BLaER1 treated with 17β-estradiol and CSF1 and Interleukin-3, amounts not matched to agents 10 nM and 100 nM (cell line): Measurements from ENCODE around the gene STEAP3.

ENCODE experiments used
- H3K27ac ChIP-seq, 11 experiments: shearing (Covaris generic); formaldehyde crosslinking; 2 replicates each; pipeline ENCODE4 v1.8.1; 2022
- H3K27me3 ChIP-seq, 11 experiments: shearing (Covaris generic); formaldehyde crosslinking; 2 replicates each; pipeline ENCODE4 v1.8.1; 2022
- H3K36me3 ChIP-seq, 11 experiments: shearing (Covaris generic); formaldehyde crosslinking; 2 replicates each; pipeline ENCODE4 v1.8.1; 2022
- H3K4me1 ChIP-seq, 10 experiments: shearing (Covaris generic); formaldehyde crosslinking; 2 replicates each; pipeline ENCODE4 v1.8.1; 2022
- H3K4me2 ChIP-seq, 11 experiments: shearing (Covaris generic); formaldehyde crosslinking; 2 replicates each; pipeline ENCODE4 v1.8.1; 2022
- H3K4me3 ChIP-seq, 10 experiments: shearing (Covaris generic); formaldehyde crosslinking; 2 replicates each; pipeline ENCODE4 v1.8.1; 2022
- H3K9ac ChIP-seq, 11 experiments: shearing (Covaris generic); formaldehyde crosslinking; 2 replicates each; pipeline ENCODE4 v1.8.1; 2022
- H3K9me3 ChIP-seq, 11 experiments: shearing (Covaris generic); formaldehyde crosslinking; replicated peaks in 1 of 11; 2 replicates each; pipeline ENCODE4 v1.8.1; 2022
- H4K20me1 ChIP-seq, 11 experiments: shearing (Covaris generic); formaldehyde crosslinking; 2 replicates each; pipeline ENCODE4 v1.8.1; 2022
- Cebpa-rat ChIP-seq, 11 experiments: shearing (Covaris generic); IDR thresholded peaks; 2 replicates each; pipeline ENCODE4 v1.8.1; 2022

The STEAP3 gene

GRCh38 chr2:119208791-119209203, 14.8 kb upstream of the STEAP3 start:
- Histone ChIP-seq H3K4me1 (peaks cover 0 to 3% (median 0%) of the 10 kb centered on the region in 10 experiments; a peak in 2 of 20 replicates), H4K20me1 (0 out of 22 replicates have a peak, but pooled peaks cover 0 to 4% (median 0%) of the 10 kb centered on the region in 11 experiments), H3K27ac (no peak overlapping the region), H3K4me3 (no peak overlapping the region), H3K36me3 (no peaks in the 10 kb centered on the region), H3K4me2 (no peak overlapping the region), H3K27me3 (no peaks in the 10 kb centered on the region), H3K9me3 (no peaks in the 10 kb centered on the region), H3K9ac (no peak overlapping the region)
- no peak for TF ChIP-seq Cebpa-rat (IDR thresholded peaks at IDR 0.05)

DNA sequence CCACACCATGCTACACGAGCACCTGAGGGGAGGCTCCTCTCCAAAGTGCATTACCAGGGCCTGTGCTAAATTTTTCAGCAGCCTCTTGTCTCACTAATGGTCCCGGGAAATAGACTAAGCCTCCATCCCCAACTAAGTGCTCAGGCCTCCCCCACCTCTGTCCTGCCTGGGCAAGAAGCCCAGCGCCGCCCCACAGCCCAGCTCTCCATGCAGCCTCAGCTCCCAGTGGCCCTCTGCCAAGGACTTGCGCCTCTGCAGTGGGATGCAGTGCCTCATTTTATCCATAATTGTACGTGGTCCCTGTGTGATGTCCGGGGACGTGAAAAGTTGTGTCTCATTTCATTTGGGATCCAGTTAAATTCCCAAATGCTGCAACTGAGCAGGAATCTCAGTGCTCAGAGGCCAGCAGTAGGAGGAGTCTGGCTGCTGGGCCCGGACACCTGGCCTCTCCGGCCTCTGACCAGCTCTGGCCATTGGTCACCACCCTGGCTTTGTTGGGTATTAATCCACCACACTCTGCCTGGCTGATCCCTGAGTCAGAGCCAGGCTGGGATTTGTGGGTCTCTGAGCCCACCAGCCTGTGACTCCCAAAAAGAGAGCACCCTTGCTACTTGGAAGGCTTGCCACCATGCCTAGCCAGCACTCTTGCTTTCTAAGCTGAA, 11.4 kb upstream of the STEAP3 start:
- no peak overlapping the region for H3K9ac ChIP-seq
- H4K20me1 ChIP-seq, result 0 out of 22 replicates have a peak, but pooled peaks cover 0 to 4% (median 0%) of the 10 kb centered on the region in 11 experiments
- H3K27me3 ChIP-seq, result no peaks in the 10 kb centered on the region
- H3K9me3 ChIP-seq, result no peaks in the 10 kb centered on the region
- no peak overlapping the region for H3K27ac ChIP-seq
- H3K4me1 ChIP-seq, result no peaks in the 10 kb centered on the region
- no peak overlapping the region for H3K4me2 ChIP-seq
- H3K36me3 ChIP-seq, result no peaks in the 10 kb centered on the region
- no peak overlapping the region for H3K4me3 ChIP-seq
- TF ChIP-seq Cebpa-rat (IDR thresholded peaks at IDR 0.05), result no peak

DNA sequence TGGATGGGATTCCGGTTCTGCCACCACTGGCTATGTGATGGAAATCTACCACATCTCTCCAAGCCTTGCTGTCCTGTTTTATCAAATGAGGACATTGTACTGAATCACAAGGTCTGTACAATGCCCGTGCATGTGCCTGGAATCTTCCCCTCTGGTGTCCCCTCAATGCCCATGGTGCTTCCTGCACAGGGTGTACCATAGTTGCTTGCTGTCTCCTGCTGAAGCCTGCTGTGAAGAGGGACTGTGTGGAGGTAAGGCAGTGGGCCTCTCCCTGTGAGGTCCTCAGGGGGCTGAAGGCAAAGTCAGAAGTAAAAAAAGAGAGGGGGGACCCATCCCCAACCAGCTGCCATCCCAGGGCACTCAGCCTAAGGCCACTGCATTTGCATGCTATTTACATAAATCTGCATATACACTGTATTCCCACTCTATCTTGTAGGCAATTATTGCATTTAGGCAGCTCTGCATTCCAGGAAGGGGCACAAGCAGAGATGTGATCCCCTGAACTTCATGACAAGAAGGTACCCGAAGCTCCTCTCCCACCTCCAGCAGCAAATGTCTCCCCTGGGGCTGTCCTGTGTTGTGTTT, 9.1 kb upstream of the STEAP3 start:
- no peak for TF ChIP-seq Cebpa-rat (IDR thresholded peaks at IDR 0.05)
- no peaks in the 10 kb centered on the region for H3K9me3 ChIP-seq
- H3K27me3 ChIP-seq, result no peaks in the 10 kb centered on the region
- no peak overlapping the region for H3K27ac ChIP-seq
- no peaks in the 10 kb centered on the region for H3K36me3 ChIP-seq
- no peak overlapping the region for H3K9ac ChIP-seq
- H4K20me1 ChIP-seq, result no peaks in the 10 kb centered on the region
- no peak overlapping the region for H3K4me2 ChIP-seq
- peaks cover 0 to 12% (median 8%) of the 10 kb centered on the region in 10 experiments; a peak in 14 of 20 replicates for H3K4me1 ChIP-seq
- H3K4me3 ChIP-seq, result no peak overlapping the region

- TF ChIP-seq Cebpa-rat (IDR thresholded peaks at IDR 0.05), result no peak
- Histone ChIP-seq H3K4me2 (no peak overlapping the region), H3K27ac (no peak overlapping the region), H3K9ac (no peak overlapping the region), H3K4me1 (peaks cover 0 to 12% (median 8%) of the 10 kb centered on the region in 10 experiments; a peak in 14 of 20 replicates), H3K36me3 (no peaks in the 10 kb centered on the region), H3K9me3 (no peaks in the 10 kb centered on the region), H3K4me3 (no peak overlapping the region), H4K20me1 (no peaks in the 10 kb centered on the region), H3K27me3 (no peaks in the 10 kb centered on the region)
These were observed 6.6 kb upstream of the STEAP3 start for GRCh38 chr2:119216994-119217393.

DNA sequence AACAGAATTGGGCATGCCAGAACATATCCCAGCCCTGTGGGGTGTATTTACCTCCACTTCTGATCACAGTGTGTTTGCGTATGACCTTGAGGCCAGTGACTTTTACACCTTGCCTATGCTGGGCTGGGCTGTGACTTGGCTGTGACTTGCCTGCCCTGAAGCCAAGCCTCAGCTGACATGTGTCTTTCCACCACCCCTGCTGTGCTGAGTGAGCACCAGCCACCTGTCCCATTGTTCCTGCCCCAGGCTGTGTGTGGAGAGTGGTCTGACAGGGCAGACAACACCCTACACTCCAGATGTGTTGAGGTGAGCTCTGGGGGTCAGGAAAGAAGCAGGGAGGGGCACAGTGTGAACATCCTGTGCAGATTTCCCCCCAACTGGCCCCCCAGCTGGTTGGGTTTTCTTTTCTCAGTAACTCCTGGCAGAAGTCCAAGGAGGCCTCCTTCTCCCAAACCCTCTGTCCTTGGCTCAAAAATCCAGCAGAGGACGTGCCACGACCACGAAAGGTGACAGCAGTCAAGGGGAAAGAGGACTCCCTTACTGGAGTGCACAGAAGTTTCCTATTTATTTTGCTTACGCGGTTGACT, 5.1 kb upstream of the STEAP3 start:
- Histone ChIP-seq H3K27ac (no peak overlapping the region), H3K4me1 (peaks cover 5 to 20% (median 16%) of the 10 kb centered on the region in 10 experiments; a peak in 18 of 20 replicates), H4K20me1 (no peaks in the 10 kb centered on the region), H3K9me3 (no peaks in the 10 kb centered on the region), H3K4me2 (peak overlapping the region in 9 of 11 experiments; percentile 2 to 49 (median 31); a peak in 12 of 22 replicates), H3K4me3 (no peak overlapping the region), H3K27me3 (no peaks in the 10 kb centered on the region), H3K9ac (0 out of 22 replicates have a peak overlapping the region, but pooled peaks of 1 of the 11 experiments have one; percentile 35), H3K36me3 (no peaks in the 10 kb centered on the region)
- no peak for TF ChIP-seq Cebpa-rat (IDR thresholded peaks at IDR 0.05)

GRCh38 chr2:119219873-119220272, 3.8 kb upstream of the STEAP3 start:
- H3K4me3 ChIP-seq, result no peak overlapping the region
- H3K9me3 ChIP-seq, result no peaks in the 10 kb centered on the region
- H3K9ac ChIP-seq, result no peak overlapping the region
- peaks cover 0 to 6% (median 0%) of the 10 kb centered on the region in 11 experiments; a peak in 3 of 22 replicates for H4K20me1 ChIP-seq
- H3K27me3 ChIP-seq, result peaks cover 0 to 5% (median 0%) of the 10 kb centered on the region in 11 experiments; a peak in 1 of 22 replicates
- H3K27ac ChIP-seq, result no peak overlapping the region
- peaks cover 14 to 30% (median 25%) of the 10 kb centered on the region in 10 experiments for H3K4me1 ChIP-seq
- no peak overlapping the region for H3K4me2 ChIP-seq
- TF ChIP-seq Cebpa-rat (IDR thresholded peaks at IDR 0.05), result no peak
- no peaks in the 10 kb centered on the region for H3K36me3 ChIP-seq

DNA sequence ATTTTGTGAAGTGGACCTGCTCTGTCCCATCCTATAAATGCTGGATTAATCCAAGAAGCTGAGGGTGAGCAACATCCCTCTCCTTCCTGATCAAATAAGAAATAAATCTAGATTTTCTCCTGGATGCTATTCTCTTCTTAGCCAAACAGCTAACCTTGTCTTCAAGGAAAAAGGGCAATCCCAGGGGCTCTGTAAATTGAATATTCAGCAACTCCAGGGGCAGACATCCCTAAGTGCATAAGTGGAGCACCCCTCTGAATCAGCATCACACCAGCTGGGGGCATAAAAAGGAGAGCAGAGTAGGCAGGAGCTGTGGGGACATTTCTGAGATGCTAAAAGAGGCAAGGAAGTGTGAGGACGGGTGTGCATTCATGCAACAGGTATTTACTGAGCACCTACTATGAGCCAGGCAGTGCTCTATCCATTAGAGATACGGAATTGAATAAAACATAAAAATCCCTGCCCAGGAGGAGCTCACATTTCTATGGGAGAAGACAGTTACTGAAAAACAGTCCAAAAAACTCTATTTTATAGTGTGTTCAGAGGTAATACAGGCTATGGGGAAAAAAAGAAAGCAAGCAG, 2.8 kb upstream of the STEAP3 start:
- TF ChIP-seq Cebpa-rat (IDR thresholded peaks at IDR 0.05), result no peak
- no peak overlapping the region for H3K4me3 ChIP-seq

DNA sequence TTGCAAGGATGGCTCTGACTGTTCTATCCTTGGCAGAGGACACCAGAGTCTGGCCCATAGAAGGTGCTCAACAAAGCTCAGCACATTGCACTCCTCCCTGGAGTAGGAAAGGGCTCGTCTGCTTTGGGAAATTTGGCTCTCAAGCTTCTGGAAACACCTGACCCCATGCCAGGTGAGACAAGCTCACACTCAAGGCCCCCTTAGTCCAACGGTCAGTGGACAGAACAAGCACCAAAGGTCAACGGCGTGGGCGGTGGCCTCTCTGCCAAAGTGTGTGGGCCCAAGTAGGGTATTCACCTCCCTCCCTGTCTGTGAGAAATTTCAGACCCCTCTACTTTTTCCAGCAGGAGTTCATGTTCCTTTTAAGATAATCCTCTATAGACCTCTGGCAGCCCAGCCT, 2.0 kb upstream of the STEAP3 start:
- Histone ChIP-seq H3K4me1 (peaks cover 20 to 38% (median 31%) of the 10 kb centered on the region in 10 experiments), H3K9ac (no peak overlapping the region), H3K36me3 (no peaks in the 10 kb centered on the region), H4K20me1 (peaks cover 0 to 23% (median 0%) of the 10 kb centered on the region in 11 experiments; a peak in 8 of 22 replicates), H3K27me3 (peaks cover 0 to 5% (median 0%) of the 10 kb centered on the region in 11 experiments; a peak in 1 of 22 replicates), H3K4me2 (no peak overlapping the region), H3K9me3 (no peaks in the 10 kb centered on the region), H3K27ac (no peak overlapping the region), H3K4me3 (no peak overlapping the region)
- TF ChIP-seq Cebpa-rat (IDR thresholded peaks at IDR 0.05), result no peak

More for the DNA sequence above, 2.8 kb upstream of the STEAP3 start:
- H3K4me2 ChIP-seq, result no peak overlapping the region
- H3K9ac ChIP-seq, result no peak overlapping the region
- H3K36me3 ChIP-seq, result no peaks in the 10 kb centered on the region
- peaks cover 0 to 5% (median 0%) of the 10 kb centered on the region in 11 experiments; a peak in 1 of 22 replicates for H3K27me3 ChIP-seq
- peaks cover 20 to 38% (median 30%) of the 10 kb centered on the region in 10 experiments for H3K4me1 ChIP-seq
- H3K9me3 ChIP-seq, result no peaks in the 10 kb centered on the region
- no peak overlapping the region for H3K27ac ChIP-seq
- peaks cover 0 to 15% (median 0%) of the 10 kb centered on the region in 11 experiments; a peak in 5 of 22 replicates for H4K20me1 ChIP-seq

DNA sequence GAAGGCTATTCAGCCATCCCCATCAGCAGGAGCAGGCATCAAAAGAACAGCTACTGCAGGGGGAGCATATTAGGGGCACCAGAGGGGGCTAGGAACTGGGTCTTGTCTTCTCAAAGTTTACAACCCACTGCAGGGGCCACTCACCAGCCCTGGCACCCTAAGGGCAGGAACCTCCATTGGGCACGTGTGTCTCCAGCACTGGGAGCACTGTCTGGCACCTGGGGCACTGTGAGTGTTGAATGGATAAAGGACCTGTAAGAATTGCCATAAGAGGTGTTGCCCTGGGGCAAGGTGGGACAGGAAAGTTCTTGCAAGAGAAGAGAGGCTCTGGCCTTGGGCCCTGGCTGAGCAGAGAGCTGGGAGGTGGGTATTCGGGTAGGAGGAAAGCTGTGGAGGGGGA, 1.4 kb upstream of the STEAP3 start:
- H3K27me3 ChIP-seq, result peaks cover 0 to 5% (median 0%) of the 10 kb centered on the region in 11 experiments; a peak in 1 of 22 replicates
- H4K20me1 ChIP-seq, result peaks cover 0 to 29% (median 0%) of the 10 kb centered on the region in 11 experiments; a peak in 8 of 22 replicates
- H3K4me1 ChIP-seq, result peaks cover 20 to 38% (median 31%) of the 10 kb centered on the region in 10 experiments
- H3K36me3 ChIP-seq, result peaks cover 0 to 5% (median 0%) of the 10 kb centered on the region in 11 experiments; a peak in 3 of 22 replicates
- H3K4me3 ChIP-seq, result no peak overlapping the region
- no peak overlapping the region for H3K9ac ChIP-seq
- no peak for TF ChIP-seq Cebpa-rat (IDR thresholded peaks at IDR 0.05)
- no peaks in the 10 kb centered on the region for H3K9me3 ChIP-seq
- no peak overlapping the region for H3K4me2 ChIP-seq
- H3K27ac ChIP-seq, result no peak overlapping the region
